SK-N-SH (cell line): ENCODE results near the gene DOCK6.

Source experiments
- EZH2phosphoT487 ChIP-seq: fragments of 200-600 bp; sonication (generic); IDR thresholded peaks from 2 replicates; pipeline ENCODE4 v1.6.1; 2017; ENCODE audit warnings: low read depth, mixed run types, mild to moderate bottlenecking, antibody characterized with exemption, moderate library complexity, borderline replicate concordance
- TEAD4 ChIP-seq: IDR thresholded peaks from 2 replicates; pipeline ENCODE4 v1.4.0; 2012; ENCODE audit warnings: mild to moderate bottlenecking, borderline replicate concordance; ENCODE audit not compliant: insufficient read depth

GRCh38 chr19:11171144-11171543 lies 91.2 kb downstream of the DOCK6 start:
- no peak for TF ChIP-seq TEAD4
- no peak for TF ChIP-seq EZH2phosphoT487
